HepG2 (cell line): ENCODE measurements around the gene HEY2. TPM values are rescaled to one million over a fixed set of nuclear protein-coding genes. Genes with fewer than 3 reads are reported as not detected.
A peak's percentile ranks its signal among the peaks of the same experiment; 100 is the strongest.

ENCODE experiments used
- ARHGAP35 ChIP-seq: sonication (generic); formaldehyde crosslinking; IDR thresholded peaks from 2 replicates; pipeline ENCODE4 v1.9.0; 2022; ENCODE audit warnings: mild to moderate bottlenecking, inconsistent platforms, moderate library complexity, missing genetic modification reagents, borderline replicate concordance
- CREB1 ChIP-seq, 2 experiments: fragments of 450-650 bp in 1 of 2; IDR thresholded peaks; 2 replicates each; pipeline ENCODE4 v1.6.1; 2016 to 2017; ENCODE audit warnings: control low read depth in 1 of 2, mild to moderate bottlenecking in 1 of 2, missing compliant biosample characterization in 1 of 2, missing genetic modification characterization in 1 of 2
- FIP1L1 ChIP-seq: fragments of 200-400 bp; formaldehyde crosslinking; IDR thresholded peaks from 2 replicates; pipeline ENCODE4 v1.6.1; 2018; ENCODE audit warnings: low read depth, mild to moderate bottlenecking, low read length, moderate library complexity, borderline replicate concordance; ENCODE audit not compliant: insufficient read depth
- ISL2 ChIP-seq: sonication (generic); formaldehyde crosslinking; IDR thresholded peaks from 2 replicates; pipeline ENCODE4 v1.5.0; 2020; ENCODE audit warnings: missing genetic modification reagents
- MEF2D ChIP-seq: sonication (generic); formaldehyde crosslinking; IDR thresholded peaks from 2 replicates; pipeline ENCODE4 v1.5.1; 2020; ENCODE audit warnings: mild to moderate bottlenecking, missing genetic modification reagents
- NR3C1 ChIP-seq: sonication (generic); formaldehyde crosslinking; IDR thresholded peaks from 2 replicates; pipeline ENCODE4 v1.4.0; 2020; ENCODE audit warnings: missing genetic modification reagents
- PHF5A ChIP-seq: IDR thresholded peaks from one replicate; pipeline ENCODE4 v1.6.1; 2018; ENCODE audit warnings: low read depth, missing genetic modification reagents; ENCODE audit not compliant: unreplicated experiment
- REPIN1 ChIP-seq: sonication (generic); formaldehyde crosslinking; IDR thresholded peaks from 2 replicates; pipeline ENCODE4 v1.8.0; 2022; ENCODE audit warnings: missing genetic modification reagents, low read depth, mild to moderate bottlenecking, borderline replicate concordance
- RFX3 ChIP-seq: IDR thresholded peaks from 2 replicates; pipeline ENCODE4 v1.6.1; 2016; ENCODE audit warnings: missing biosample characterization, missing genetic modification reagents
- SIN3B ChIP-seq: fragments of 150-350 bp; IDR thresholded peaks from 2 replicates; pipeline ENCODE4 v1.6.1; 2014; ENCODE audit warnings: low read length
- ZNF430 ChIP-seq: sonication (generic); formaldehyde crosslinking; IDR thresholded peaks from 2 replicates; pipeline ENCODE4 v1.9.0; 2021; ENCODE audit warnings: mild to moderate bottlenecking, missing genetic modification reagents
- ZSCAN29 ChIP-seq: sonication (generic); formaldehyde crosslinking; conservative IDR thresholded peaks from 2 replicates; pipeline ENCODE4 v1.4.0; 2020; ENCODE audit warnings: mild to moderate bottlenecking, missing genetic modification reagents
- polyA plus RNA-seq, 8 experiments: library from polyadenylated mRNA; depleted of rRNA in 3 of 8; stranded (reverse) in 7 of 8; unstranded in 1 of 8; fragments of >200 nt; fragmentation: Illumina TruSeq in 4 of 8; extraction: Trizol in 4 of 8; gene quantifications; 2 replicates each; pipeline versions ENCODE4 v1.2.1 to v1.2.3, GENCODE V29; 2011 to 2016; ENCODE audit warnings: low read depth in 4 of 8, missing spikeins in 1 of 8, mixed read lengths in 1 of 8; ENCODE audit not compliant: insufficient read depth in 1 of 8
- total RNA-seq, 5 experiments: library from RNA; depleted of rRNA; stranded (reverse); fragments of >200 nt; fragmentation: Illumina TruSeq; extraction: Trizol; gene quantifications; 2 replicates each; pipeline ENCODE4 v1.2.3, GENCODE V29; 2016; ENCODE audit warnings: low read depth in 1 of 5
- TF ChIP-seq, protein P1 (sequence below): sonication (generic); formaldehyde crosslinking; IDR thresholded peaks from 2 replicates; pipeline ENCODE4 v1.4.0; 2020; ENCODE audit warnings: low read depth, missing genetic modification reagents
- TF ChIP-seq, protein P2 (sequence below): sonication (generic); formaldehyde crosslinking; IDR thresholded peaks from 2 replicates; pipeline ENCODE4 v1.5.1; 2020; ENCODE audit warnings: mild to moderate bottlenecking, missing genetic modification reagents, moderate library complexity
- TF ChIP-seq, protein P3 (sequence below): sonication (generic); formaldehyde crosslinking; IDR thresholded peaks from 2 replicates; pipeline ENCODE4 v1.5.0; 2020; ENCODE audit warnings: missing genetic modification reagents, mild to moderate bottlenecking, borderline replicate concordance
- TF ChIP-seq, protein P4 (sequence below): sonication (generic); formaldehyde crosslinking; IDR thresholded peaks from 2 replicates; pipeline ENCODE4 v1.4.0; 2020; ENCODE audit warnings: missing genetic modification reagents, borderline replicate concordance

HEY2 gene
- total and polyA plus RNA-seq, 2 of the 13 experiments (the other 11 are each of a cell fraction or from before 2014, with no cell fraction given): 0.04 TPM

DNA sequence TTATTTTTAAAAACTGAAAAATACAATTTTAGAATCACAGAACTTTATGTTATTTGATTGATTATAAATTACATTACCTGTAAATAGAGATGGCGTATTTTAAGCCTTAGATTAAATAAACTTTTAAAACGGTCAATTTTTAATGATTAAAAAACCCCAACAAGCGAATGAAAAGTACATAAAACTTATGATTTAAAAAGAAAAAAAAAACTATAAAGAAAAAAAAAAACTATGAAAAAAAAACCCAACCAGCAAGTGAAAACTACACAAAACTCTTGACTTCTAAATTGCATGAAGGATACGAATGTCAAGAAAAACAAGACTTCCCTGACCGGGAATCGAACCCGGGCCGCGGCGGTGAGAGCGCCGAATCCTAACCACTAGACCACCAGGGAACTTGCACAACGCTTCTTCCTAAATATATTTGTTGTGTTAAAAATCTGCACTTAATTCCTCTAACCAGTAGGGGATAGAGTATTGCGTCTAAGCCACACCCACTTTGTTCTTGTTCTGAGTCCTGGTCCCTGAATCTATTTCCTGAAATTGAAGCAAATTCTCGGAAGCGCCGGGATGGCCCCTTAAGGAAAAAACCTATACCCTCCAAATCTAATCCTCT lies 30.6 kb downstream of the HEY2 start (continued):
- TF ChIP-seq, protein P1, sequence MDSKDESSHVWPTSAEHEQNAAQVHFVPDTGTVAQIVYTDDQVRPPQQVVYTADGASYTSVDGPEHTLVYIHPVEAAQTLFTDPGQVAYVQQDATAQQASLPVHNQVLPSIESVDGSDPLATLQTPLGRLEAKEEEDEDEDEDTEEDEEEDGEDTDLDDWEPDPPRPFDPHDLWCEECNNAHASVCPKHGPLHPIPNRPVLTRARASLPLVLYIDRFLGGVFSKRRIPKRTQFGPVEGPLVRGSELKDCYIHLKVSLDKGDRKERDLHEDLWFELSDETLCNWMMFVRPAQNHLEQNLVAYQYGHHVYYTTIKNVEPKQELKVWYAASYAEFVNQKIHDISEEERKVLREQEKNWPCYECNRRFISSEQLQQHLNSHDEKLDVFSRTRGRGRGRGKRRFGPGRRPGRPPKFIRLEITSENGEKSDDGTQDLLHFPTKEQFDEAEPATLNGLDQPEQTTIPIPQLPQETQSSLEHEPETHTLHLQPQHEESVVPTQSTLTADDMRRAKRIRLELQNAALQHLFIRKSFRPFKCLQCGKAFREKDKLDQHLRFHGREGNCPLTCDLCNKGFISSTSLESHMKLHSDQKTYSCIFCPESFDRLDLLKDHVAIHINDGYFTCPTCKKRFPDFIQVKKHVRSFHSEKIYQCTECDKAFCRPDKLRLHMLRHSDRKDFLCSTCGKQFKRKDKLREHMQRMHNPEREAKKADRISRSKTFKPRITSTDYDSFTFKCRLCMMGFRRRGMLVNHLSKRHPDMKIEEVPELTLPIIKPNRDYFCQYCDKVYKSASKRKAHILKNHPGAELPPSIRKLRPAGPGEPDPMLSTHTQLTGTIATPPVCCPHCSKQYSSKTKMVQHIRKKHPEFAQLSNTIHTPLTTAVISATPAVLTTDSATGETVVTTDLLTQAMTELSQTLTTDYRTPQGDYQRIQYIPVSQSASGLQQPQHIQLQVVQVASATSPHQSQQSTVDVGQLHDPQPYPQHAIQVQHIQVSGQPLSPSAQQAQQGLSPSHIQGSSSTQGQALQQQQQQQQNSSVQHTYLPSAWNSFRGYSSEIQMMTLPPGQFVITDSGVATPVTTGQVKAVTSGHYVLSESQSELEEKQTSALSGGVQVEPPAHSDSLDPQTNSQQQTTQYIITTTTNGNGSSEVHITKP (CRISPR knock-in tag): no peak; the same call in 1 of the 2 replicates
- TF ChIP-seq, protein P2, sequence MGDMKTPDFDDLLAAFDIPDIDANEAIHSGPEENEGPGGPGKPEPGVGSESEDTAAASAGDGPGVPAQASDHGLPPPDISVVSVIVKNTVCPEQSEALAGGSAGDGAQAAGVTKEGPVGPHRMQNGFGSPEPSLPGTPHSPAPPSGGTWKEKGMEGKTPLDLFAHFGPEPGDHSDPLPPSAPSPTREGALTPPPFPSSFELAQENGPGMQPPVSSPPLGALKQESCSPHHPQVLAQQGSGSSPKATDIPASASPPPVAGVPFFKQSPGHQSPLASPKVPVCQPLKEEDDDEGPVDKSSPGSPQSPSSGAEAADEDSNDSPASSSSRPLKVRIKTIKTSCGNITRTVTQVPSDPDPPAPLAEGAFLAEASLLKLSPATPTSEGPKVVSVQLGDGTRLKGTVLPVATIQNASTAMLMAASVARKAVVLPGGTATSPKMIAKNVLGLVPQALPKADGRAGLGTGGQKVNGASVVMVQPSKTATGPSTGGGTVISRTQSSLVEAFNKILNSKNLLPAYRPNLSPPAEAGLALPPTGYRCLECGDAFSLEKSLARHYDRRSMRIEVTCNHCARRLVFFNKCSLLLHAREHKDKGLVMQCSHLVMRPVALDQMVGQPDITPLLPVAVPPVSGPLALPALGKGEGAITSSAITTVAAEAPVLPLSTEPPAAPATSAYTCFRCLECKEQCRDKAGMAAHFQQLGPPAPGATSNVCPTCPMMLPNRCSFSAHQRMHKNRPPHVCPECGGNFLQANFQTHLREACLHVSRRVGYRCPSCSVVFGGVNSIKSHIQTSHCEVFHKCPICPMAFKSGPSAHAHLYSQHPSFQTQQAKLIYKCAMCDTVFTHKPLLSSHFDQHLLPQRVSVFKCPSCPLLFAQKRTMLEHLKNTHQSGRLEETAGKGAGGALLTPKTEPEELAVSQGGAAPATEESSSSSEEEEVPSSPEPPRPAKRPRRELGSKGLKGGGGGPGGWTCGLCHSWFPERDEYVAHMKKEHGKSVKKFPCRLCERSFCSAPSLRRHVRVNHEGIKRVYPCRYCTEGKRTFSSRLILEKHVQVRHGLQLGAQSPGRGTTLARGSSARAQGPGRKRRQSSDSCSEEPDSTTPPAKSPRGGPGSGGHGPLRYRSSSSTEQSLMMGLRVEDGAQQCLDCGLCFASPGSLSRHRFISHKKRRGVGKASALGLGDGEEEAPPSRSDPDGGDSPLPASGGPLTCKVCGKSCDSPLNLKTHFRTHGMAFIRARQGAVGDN (CRISPR knock-in tag): no peak
- TF ChIP-seq ZSCAN29 (CRISPR knock-in tag): no peak; the same call in 1 of the 2 replicates
- peak; percentile 4; the same call in 1 of the 2 replicates for TF ChIP-seq MEF2D
- no peak for TF ChIP-seq ARHGAP35 (CRISPR knock-in tag)
- no peak for TF ChIP-seq ZNF430
- no peak for TF ChIP-seq FIP1L1
- peak; percentile 81 for TF ChIP-seq ISL2 (CRISPR knock-in tag)
- TF ChIP-seq NR3C1 (CRISPR knock-in tag): no peak
- TF ChIP-seq, protein P3, sequence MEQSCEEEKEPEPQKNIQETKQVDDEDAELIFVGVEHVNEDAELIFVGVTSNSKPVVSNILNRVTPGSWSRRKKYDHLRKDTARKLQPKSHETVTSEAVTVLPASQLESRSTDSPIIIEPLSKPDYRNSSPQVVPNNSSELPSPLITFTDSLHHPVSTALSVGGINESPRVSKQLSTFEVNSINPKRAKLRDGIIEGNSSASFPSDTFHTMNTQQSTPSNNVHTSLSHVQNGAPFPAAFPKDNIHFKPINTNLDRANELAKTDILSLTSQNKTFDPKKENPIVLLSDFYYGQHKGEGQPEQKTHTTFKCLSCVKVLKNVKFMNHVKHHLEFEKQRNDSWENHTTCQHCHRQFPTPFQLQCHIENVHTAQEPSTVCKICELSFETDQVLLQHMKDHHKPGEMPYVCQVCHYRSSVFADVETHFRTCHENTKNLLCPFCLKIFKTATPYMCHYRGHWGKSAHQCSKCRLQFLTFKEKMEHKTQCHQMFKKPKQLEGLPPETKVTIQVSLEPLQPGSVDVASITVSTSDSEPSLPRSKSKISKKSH: no peak
- TF ChIP-seq RFX3 (CRISPR knock-in tag): no peak
- TF ChIP-seq SIN3B: peak; percentile 61; the same call in 1 of the 2 replicates
- TF ChIP-seq CREB1 (IDR thresholded peaks at IDR 0.05): no peak
- TF ChIP-seq CREB1 (CRISPR knock-in tag; IDR thresholded peaks at IDR 0.05): peak; percentile 72
- TF ChIP-seq, protein P4, sequence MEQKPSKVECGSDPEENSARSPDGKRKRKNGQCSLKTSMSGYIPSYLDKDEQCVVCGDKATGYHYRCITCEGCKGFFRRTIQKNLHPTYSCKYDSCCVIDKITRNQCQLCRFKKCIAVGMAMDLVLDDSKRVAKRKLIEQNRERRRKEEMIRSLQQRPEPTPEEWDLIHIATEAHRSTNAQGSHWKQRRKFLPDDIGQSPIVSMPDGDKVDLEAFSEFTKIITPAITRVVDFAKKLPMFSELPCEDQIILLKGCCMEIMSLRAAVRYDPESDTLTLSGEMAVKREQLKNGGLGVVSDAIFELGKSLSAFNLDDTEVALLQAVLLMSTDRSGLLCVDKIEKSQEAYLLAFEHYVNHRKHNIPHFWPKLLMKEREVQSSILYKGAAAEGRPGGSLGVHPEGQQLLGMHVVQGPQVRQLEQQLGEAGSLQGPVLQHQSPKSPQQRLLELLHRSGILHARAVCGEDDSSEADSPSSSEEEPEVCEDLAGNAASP: peak; percentile 66; the same call in 1 of the 2 replicates
- peak; percentile 72 for TF ChIP-seq REPIN1
- TF ChIP-seq PHF5A (CRISPR knock-in tag): peak; percentile 42
